Measurements from ENCODE around the gene CNOT6L.

DNA sequence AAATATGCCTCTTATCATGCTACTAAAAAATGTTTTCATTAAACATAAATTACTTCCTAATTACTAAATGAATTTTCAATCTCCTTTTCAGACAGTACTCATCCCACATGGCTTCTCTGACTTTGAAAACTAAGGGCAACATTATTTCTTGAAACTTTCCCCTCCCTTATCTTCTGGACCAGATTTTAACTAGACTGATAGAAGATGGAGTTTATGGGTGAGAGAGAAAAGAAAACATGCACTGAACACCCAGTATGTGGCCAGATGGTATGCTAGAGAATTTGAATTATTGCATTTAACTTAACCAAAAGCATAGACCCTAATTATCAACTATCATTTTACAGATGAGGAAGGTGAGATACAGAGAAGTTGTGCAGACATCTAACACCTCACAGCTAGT is 16.8 kb downstream of the CNOT6L start:
- TF ChIP-seq EZH2 (IDR thresholded peaks at IDR 0.05; ENCODE audit: insufficient read depth, poor library complexity, severe bottlenecking) = no peak
- no peak for TF ChIP-seq EZH2phosphoT487 (IDR thresholded peaks at IDR 0.05; ENCODE audit: insufficient read depth, low read depth)

Data from GM23248 (cell line).